GM10248 (cell line): ENCODE results near the gene SLC6A16.

ENCODE experiments used
- CTCF ChIA-PET: fragments of 300-600 bp; sonication (Branson Sonifier 250); formaldehyde crosslinking; extraction: SDS; loops from one replicate; lab custom pipeline; 2021; ENCODE audit warnings: antibody characterized with exemption; lab: Yijun Ruan, JAX
- POLR2A ChIA-PET: fragments of 350-650 bp; sonication (Branson Sonifier 250); formaldehyde crosslinking; extraction: SDS; loops from one replicate; lab custom pipeline; 2020; ENCODE audit warnings: antibody characterized with exemption; lab: Yijun Ruan, JAX
- DNase-seq: peaks from one replicate; pipeline ENCODE4 v3.0.0; 2012; ENCODE audit errors: extremely low spot score
- CTCF ChIP-seq: IDR thresholded peaks from 2 replicates; pipeline ENCODE4 v1.5.1; 2012; ENCODE audit warnings: mild to moderate bottlenecking, low read depth; ENCODE audit errors: extremely low read depth, missing control alignments, control extremely low read depth

The SLC6A16 gene

GRCh38 chr19:49357186-49357585 lies 32.2 kb upstream of the SLC6A16 start:
- ChIA-PET POLR2A (no interaction called here), CTCF (interaction anchor here (0.7 to 1.9 kb wide), 4 partner anchors 8 to 47 kb away, joined by 3 to 7 read pairs (median 3); no protein-coding TSS in a partner anchor)
- TF ChIP-seq CTCF = no peak
- DNase-seq = no peak

- DNase-seq = no peak
- no peak for TF ChIP-seq CTCF
- ChIA-PET POLR2A (no interaction called here), CTCF (no interaction called here)
These were observed 31.4 kb upstream of the SLC6A16 start for GRCh38 chr19:49356382-49356781.

GRCh38 chr19:49355909-49356353 lies 30.9 kb upstream of the SLC6A16 start:
- CTCF ChIA-PET = interaction anchor here (1.2 to 1.4 kb wide), 2 partner anchors 11 to 215 kb away, joined by 3 read pairs; no protein-coding TSS in a partner anchor
- DNase-seq = no peak
- TF ChIP-seq CTCF = no peak
- POLR2A ChIA-PET = no interaction called here

- no peak for DNase-seq
- no peak for TF ChIP-seq CTCF
- POLR2A ChIA-PET = no interaction called here
- CTCF ChIA-PET = interaction anchor here (0.9 to 1.6 kb wide), 4 partner anchors 9 to 224 kb away, joined by 3 to 7 read pairs (median 4); no protein-coding TSS in a partner anchor
These were observed 24.6 kb upstream of the SLC6A16 start for GRCh38 chr19:49349567-49349966.

DNA sequence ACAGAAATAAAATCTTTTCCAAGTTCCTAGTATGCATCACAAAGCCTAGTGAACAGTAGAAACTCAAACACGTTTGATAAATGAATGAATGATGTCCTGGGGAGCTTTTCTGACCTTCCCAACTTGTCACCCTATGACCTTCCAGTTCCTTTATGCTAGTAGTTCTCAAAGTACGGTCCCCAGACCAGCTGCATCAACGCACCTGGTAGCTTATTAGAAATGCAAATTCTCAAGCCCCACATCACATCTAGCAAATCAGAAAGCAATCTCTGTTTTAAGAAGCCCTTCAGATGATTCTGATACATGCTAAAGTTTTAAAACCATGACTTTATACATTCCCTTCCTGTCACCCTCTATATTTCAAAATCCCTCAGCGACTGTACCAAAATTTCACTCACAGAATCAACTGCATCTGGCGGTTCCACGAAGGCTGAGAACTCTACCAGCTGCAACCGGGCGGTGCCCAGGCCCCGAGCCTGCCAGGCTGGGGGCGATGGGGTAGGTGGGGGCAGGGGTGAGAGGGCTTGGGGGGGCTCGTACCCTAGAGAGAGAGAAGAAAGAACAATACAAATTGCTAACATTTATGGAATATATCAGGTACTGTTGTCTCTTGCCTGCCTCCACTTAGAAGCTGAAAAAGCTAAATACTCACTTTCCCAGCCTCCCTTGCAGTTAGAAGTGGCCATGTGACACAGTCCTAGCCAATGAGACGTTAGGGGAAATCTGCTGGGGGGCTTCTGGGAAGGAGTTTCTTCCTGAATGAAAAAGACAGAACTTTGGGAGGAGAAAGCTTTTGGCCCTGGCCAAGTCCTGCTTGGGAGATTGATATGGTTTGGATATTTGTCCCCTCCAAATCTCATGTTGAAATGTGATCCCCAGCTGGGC lies 23.6 kb upstream of the SLC6A16 start:
- TF ChIP-seq CTCF = no peak
- no peak for DNase-seq
- POLR2A ChIA-PET = interaction anchor here (0.5 to 0.6 kb wide), 2 partner anchors 58 to 198 kb away, joined by 4 to 5 read pairs; no protein-coding TSS in a partner anchor
- CTCF ChIA-PET = interaction anchor here (0.9 to 2.2 kb wide), 8 partner anchors 9 to 223 kb away, joined by 3 to 8 read pairs (median 4); no protein-coding TSS in a partner anchor

DNA sequence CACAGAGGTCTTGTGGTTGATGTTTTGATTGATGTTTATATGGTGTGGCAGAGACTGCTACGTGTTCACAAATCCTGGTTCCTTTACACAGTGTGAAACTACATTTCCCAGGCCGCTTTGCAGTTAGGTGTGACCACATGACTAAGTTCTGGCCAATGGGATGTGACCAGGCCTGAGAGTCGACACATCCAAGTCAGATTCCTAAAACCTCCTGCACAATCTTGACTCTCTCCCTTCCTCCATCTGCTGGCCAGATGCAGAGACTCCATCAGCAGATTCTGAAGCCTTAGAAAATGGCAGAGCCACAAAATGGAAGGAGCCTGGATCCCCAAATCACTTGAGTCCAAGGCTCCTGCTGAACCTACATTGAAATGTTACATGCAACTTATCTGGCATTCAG lies 22.8 kb upstream of the SLC6A16 start:
- ChIA-PET CTCF (interaction anchor here (1.0 to 2.2 kb wide), 4 partner anchors 12 to 47 kb away, joined by 4 to 8 read pairs (median 4); no protein-coding TSS in a partner anchor), POLR2A (interaction anchor here (0.6 kb wide), 1 partner anchor 197 kb away, joined by 5 read pairs; no protein-coding TSS in a partner anchor)
- DNase-seq = no peak
- no peak for TF ChIP-seq CTCF
